Umbilical cord (tissue), 2 donors: ENCODE data around the gene ARID1B. TPM values are rescaled to one million over a fixed set of nuclear protein-coding genes. Genes with fewer than 3 reads are reported as not detected.

Source experiments
- DNase-seq: peaks from one replicate; pipeline ENCODE4 v3.0.0-alpha.2; 2015; ENCODE audit warnings: low spot score
- total RNA-seq: library from RNA; depleted of rRNA; stranded (reverse); fragments of >200 nt; gene quantifications from one replicate; pipeline ENCODE4 v1.2.3, GENCODE V29; 2014; ENCODE audit warnings: low replicate concordance; ENCODE audit not compliant: insufficient read depth

Gene ARID1B
- total RNA-seq, 1 donor from 2014 or later = 102 TPM

- DNase-seq = no peak
Observed at GRCh38 chr6:156904176-156904967, 127.2 kb downstream of the ARID1B start.

- DNase-seq = no peak
Observed at GRCh38 chr6:156905801-156906200, 128.6 kb downstream of the ARID1B start.

DNA sequence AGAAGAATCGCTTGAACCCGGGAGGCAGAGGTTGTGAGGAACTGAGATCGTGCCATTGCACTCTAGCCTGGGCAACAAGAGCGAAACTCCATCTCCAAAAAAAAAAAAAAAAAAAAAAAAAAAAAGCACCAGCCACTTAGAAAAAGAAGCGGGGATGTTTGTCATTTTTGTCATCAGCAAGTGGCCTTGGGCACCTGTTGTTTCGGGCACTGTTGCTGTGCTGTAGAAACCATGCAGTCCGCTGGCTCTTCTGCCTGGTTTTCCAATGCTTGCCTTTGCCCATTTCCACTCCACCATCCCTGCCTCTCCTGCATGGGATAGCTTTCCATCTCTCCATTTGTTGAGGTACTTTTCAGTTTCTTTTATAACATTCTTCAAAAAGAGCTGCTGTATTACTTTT is 129.3 kb downstream of the ARID1B start:
- no peak for DNase-seq

DNA sequence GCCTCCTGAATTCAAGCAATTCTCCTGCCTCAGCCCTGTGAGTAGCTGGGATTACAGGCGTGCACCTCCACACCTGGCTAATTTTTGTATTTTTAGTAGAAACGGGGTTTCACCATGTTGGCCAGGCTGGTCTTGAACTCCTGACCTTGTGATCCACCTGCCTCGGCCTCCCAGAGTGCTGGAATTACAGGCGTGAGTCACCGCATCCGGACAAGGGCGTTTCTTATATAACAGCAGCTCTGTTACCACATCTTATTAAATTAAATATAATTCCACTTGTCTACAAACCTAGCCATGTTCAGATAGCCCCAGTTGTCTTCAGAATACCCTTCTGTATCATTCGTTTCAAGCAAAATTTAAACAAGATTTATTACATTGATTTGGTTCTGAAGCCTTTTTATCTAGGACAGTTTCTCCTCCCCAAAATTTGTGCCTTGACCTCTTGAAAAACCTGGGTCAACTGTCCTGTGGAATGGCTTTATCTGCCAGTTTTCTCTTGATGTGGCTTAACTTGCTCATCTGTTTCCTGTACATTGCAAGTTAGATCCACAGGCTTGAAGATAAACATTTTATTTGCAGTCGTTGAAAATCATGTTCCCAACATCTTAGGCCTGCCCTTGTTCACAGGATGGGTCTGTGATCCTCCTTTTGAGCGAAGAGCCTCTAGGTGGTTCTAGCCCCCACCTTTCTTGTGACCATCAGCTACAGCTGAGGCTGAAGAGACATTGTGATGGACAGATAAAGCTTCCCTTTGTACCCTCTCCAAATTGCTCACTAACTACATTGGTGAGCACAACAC is 132.2 kb downstream of the ARID1B start:
- no peak for DNase-seq

GRCh38 chr6:156910011-156910334 is 132.8 kb downstream of the ARID1B start:
- DNase-seq = no peak

- no peak for DNase-seq
Observed at GRCh38 chr6:156910938-156911337, 133.8 kb downstream of the ARID1B start.

DNA sequence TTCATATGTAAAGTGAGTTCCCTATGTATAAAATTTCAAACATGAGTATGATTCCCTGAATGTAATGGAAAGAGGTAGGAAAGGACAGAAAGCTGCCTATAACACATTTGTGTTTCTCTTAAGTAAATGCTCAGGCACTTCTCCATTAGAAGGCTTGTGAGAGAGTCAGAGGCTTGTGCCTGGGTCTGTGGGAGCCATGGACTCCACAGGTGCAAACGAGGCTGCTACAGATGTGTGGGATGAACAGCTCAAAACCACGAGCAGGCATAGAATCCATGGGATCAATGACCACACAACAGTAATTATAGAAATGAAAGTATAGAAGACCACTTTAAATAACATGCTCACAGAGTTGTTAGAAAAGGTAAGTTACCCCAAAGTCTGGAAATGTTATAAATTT is 134.4 kb downstream of the ARID1B start:
- no peak for DNase-seq

DNA sequence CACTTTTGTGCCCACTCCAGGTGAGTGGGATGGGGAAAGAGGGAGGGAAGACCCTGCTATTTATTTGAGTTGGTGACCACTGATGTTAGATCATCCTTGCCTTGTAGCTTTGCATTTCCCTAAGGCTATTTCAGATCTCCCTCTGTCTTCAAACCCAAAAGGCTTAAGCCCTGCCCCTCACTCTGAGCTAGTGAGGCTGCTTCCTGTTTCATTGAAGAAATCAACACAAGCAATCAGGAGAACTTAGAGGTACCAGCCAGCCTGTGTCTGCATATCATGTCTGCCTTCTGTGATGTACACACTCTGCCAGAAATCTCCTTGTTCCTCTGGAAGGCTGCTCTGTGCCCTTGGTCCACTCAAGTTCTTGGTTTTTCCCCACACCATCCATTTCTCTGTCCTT is 135.3 kb downstream of the ARID1B start:
- no peak for DNase-seq

- no peak for DNase-seq
Observed at GRCh38 chr6:156914181-156914580, 137.0 kb downstream of the ARID1B start.

DNA sequence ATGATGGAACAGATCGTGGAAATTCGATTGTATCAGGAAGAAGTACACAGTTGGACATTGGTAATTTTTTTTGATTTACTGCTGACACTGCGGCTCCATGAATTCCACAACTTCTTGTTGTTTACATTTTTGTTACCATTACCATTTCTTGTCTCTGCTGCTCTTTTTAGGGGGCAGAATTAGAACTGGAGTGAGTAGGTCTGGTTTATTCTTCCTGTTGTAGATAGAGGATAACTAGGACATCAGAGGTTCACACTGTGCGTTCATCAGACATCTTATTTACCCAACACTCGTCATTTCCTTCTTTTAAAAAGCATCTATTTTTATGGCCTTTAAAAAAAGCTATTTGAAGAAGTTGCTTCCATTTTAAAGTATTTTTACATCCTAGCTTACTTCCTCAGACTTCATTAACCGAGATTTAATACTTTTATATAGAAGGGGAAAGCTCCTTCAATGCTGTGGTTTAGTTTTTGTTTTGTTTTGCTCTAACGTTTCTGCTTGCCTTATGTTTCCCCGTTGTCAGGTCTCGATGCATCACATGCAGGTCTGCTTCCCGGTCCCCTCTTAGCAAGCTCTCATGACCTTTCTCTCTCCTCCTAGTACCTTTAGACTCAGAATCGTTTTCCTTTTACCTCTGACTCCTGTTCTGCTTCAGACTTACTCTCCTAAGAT is 139.1 kb downstream of the ARID1B start:
- DNase-seq = no peak

GRCh38 chr6:156917213-156917612 is 140.0 kb downstream of the ARID1B start:
- no peak for DNase-seq

DNA sequence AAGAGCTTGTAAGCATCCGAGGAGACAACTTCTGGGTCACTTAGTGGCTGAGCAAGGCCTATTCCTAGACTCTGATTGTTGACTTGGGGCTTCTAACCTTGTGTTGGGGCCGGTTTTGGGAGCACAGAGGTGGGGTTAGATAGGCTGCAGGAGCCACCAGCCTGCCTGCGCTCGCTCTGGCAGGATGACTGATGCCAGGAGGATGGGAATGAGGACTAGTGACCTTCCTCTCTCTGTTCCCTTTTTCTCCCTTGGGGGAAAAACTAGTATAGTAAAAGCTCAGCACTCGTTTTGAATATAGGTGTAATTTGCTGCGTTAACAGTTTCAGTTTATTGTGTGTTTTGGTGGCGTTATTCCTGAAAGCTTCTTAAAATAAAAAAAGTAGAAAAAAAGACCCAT is 141.5 kb downstream of the ARID1B start:
- no peak for DNase-seq

DNA sequence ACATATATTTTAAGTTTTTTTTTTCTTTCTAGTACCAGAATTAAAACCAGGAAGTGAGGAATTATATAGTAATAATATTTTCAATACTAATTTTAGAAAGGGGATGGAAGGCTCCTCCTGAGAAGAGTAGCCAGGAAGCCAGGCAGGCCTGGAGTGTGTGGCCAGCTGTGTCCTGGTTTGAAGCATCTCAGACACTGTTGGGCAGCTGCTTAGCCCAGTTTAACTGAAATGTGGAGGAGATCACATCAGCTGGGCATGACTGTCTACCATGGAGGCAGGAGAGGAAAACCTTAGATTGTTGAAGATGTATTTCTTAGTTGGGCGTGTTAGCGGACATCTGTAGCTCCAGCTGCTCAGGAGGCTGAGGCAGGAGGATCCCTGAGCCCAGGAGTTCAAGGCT is 142.2 kb downstream of the ARID1B start:
- no peak for DNase-seq

GRCh38 chr6:156919814-156920369 is 142.7 kb downstream of the ARID1B start:
- DNase-seq = no peak

DNA sequence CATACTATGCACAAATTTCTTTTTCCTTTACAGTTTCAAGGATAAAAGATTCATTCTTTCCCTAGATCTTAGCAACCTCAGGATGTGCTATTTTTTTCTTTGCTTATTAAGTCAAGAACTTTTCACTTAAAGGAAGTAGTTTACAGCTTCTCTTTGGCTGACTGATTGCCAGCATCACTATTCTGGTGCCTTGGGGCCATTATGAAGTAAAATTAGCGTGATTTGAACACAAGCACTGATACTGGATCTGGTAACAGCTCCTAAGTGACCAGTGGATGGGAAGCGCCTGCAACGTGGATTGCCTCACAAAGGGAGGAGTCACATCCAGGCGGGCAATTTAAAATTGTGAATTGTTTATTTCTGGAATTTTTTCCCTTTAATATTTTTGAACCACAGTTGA is 147.1 kb downstream of the ARID1B start:
- no peak for DNase-seq

DNA sequence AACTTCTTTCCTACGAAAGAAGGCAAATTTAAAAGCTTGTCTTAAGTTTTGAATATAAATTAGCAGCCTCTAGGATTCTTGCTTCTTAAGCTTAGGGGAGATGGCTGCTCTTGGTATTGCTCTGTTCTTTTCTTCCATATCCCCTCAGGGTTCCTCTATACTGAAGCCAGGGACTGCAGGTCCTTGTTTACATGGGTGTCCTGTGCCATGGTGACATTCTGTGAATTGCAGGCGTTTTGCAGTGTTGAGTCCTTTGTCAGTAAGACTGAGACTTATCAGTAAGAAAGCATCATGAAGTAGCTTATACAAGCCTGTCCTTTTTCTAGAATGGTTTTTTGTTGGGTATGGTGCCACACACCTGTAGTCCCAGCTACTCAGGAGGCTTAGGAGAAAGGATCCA is 147.8 kb downstream of the ARID1B start:
- no peak for DNase-seq

GRCh38 chr6:156925718-156926607 is 148.8 kb downstream of the ARID1B start:
- peak; percentile 42 for DNase-seq

DNA sequence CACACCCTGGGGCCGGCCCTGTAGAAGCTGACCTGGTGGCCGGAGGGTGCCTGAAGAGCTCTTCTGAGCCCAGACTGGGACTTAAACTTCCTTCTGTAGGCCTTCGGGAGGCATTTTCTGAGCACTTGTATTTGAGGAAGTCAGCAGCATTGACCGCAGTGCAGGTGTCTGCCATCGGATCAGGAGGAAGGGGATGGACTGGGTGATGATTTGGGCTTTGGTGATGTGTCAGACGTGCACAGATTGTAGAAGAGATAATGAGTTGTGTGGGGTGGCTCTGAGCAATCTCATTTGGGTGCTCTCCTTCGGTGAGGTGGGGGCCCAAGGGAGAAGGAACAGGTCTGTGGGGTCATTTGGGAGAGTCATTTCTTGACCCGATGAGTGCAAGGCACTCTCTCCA is 150.9 kb downstream of the ARID1B start:
- no peak for DNase-seq

- DNase-seq = no peak
Observed at GRCh38 chr6:156928972-156929371, 151.8 kb downstream of the ARID1B start.

DNA sequence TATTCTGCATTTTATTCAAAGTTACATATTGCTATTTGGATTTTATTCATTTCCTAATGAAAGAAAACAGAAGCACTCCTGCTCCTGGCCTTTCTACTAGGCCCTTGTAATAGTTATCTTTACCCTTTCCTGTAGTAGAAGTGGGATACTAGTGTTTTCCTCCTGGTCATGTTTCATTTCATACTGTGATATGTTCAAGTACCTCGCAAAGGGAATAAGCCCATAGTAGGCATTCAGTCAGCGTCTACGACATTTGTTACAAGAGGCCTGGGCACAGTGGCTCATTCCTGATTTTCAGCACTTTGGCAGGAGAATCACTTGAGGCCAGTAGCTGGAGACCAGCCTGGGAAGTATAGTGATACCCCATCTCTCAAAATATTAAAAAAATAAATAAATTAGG is 154.1 kb downstream of the ARID1B start:
- DNase-seq = no peak
